H1 (cell line): ENCODE results near the gene TAF11L3.
"Not testable (repeated sequence)": the region's sequence is repeated elsewhere in the genome, so short reads cannot be mapped to it uniquely, and the experiment has no call there.

Experiments used
- ASH2L ChIP-seq: fragments of 200-600, 300-600 bp; sonication (generic); IDR thresholded peaks from one replicate; pipeline ENCODE4 v1.7.1; 2017; ENCODE audit warnings: low read length
- ATF3 ChIP-seq: IDR thresholded peaks from 2 replicates; pipeline ENCODE4 v1.6.1; 2011; ENCODE audit warnings: low read depth, mild to moderate bottlenecking, low read length; ENCODE audit not compliant: insufficient read depth
- CTCF ChIP-seq, 3 experiments: IDR thresholded peaks; 1 replicate in 2 of 3; 2 replicates in 1 of 3; pipeline versions ENCODE4 v1.5.1 to v1.6.1; 2011; ENCODE audit warnings: low read length in 3 of 3, mild to moderate bottlenecking in 3 of 3, inconsistent platforms in 2 of 3, low read depth in 1 of 3, moderate library complexity in 1 of 3; ENCODE audit not compliant: insufficient read depth in 1 of 3; ENCODE audit errors: control extremely low read depth in 1 of 3
- EGR1 ChIP-seq: IDR thresholded peaks from 2 replicates; pipeline ENCODE4 v1.6.1; 2011; ENCODE audit warnings: low read depth, low read length, borderline replicate concordance
- EP300 ChIP-seq, 2 experiments: IDR thresholded peaks; 1 replicate in 1 of 2; 2 replicates in 1 of 2; pipeline ENCODE4 v1.6.1; 2011 to 2012; ENCODE audit warnings: low read depth in 2 of 2, low read length in 2 of 2, mild to moderate bottlenecking in 2 of 2, borderline replicate concordance in 1 of 2, inconsistent platforms in 1 of 2, moderate library complexity in 1 of 2
- EZH2 ChIP-seq: fragments of 200-600 bp; sonication (generic); IDR thresholded peaks from 2 replicates; pipeline ENCODE4 v1.7.1; 2012; ENCODE audit warnings: low read depth, mild to moderate bottlenecking, moderate library complexity, low read length, inconsistent platforms; ENCODE audit not compliant: severe bottlenecking
- SIX5 ChIP-seq: IDR thresholded peaks from 2 replicates; pipeline ENCODE4 v1.6.1; 2011; ENCODE audit warnings: mild to moderate bottlenecking, low read depth, low read length
- SP4 ChIP-seq: IDR thresholded peaks from 2 replicates; pipeline ENCODE4 v1.6.1; 2012; ENCODE audit warnings: low read length, inconsistent platforms
- TAF1 ChIP-seq: IDR thresholded peaks from 2 replicates; pipeline ENCODE4 v1.6.1; 2011; ENCODE audit warnings: mild to moderate bottlenecking, low read depth, low read length
- USF2 ChIP-seq: IDR thresholded peaks from 2 replicates; pipeline ENCODE4 v1.6.1; 2011; ENCODE audit warnings: low read length, improper control_type of control experiment
- ZNF274 ChIP-seq: IDR thresholded peaks from 2 replicates; pipeline ENCODE4 v1.7.0; 2012; ENCODE audit warnings: low read length, borderline replicate concordance; ENCODE audit errors: extremely low read depth

GRCh38 chr5:17497931-17498330 lies 20.2 kb upstream of the TAF11L3 start, which contains the start of gene TAF11L2:
- not testable (repeated sequence) for TF ChIP-seq ASH2L; SIX5; ATF3; EZH2; ZNF274; EP300 (IDR thresholded peaks at IDR 0.05; ENCODE audit: borderline replicate concordance in 1 of 2, low read depth in 2 of 2, low read length in 2 of 2); SP4; USF2; CTCF (IDR thresholded peaks at IDR 0.05; ENCODE audit: control extremely low read depth in 1 of 3, insufficient read depth in 1 of 3, low read depth in 1 of 3, low read length in 3 of 3); TAF1; EGR1
